Measurements from ENCODE around the gene SYMPK.

DNA sequence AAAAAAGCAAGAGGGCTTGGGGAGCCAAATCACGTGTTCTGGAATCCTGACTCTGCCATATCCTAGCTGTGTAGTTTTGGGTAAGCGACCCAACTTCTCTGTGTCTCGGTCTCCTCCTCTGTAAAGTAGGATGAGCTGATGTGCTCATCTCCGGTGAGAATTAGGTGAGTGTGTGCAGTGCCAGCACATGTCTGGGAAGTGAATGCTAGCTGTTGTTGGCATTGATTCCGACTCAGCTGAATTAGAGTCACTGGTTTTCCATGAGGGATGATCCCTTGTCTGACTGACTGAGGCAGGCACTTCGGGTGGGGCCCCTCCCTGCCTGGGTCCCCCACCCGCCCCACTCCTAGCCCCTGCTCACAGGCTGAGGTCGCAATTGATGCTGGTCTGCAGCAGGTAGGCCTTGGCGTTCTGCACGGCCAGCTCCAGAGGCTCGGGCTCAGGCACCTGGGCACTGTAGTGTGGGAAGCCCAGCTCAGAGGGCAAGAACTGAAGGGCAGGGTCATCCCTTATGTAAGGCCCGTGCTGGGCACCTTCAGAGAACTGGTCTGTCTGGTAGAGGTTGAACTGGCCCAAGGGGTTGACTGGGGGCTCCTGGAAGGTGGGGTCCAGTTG, 48.7 kb downstream of the SYMPK start:
- TF ChIP-seq EZH2 (IDR thresholded peaks at IDR 0.05) (no peak), FOXP2 (optimal IDR thresholded peaks at IDR 0.05; ENCODE audit: control extremely low read depth, extremely low read length, insufficient read depth) (no peak)

All from SK-N-MC (cell line).